ENCODE results near the gene TGFBR1. TPM values are rescaled to one million over a fixed set of nuclear protein-coding genes. Genes with fewer than 3 reads are reported as not detected.

Gene TGFBR1
- total RNA-seq (ENCODE audit: insufficient read depth, low replicate concordance): 316 TPM

DNA sequence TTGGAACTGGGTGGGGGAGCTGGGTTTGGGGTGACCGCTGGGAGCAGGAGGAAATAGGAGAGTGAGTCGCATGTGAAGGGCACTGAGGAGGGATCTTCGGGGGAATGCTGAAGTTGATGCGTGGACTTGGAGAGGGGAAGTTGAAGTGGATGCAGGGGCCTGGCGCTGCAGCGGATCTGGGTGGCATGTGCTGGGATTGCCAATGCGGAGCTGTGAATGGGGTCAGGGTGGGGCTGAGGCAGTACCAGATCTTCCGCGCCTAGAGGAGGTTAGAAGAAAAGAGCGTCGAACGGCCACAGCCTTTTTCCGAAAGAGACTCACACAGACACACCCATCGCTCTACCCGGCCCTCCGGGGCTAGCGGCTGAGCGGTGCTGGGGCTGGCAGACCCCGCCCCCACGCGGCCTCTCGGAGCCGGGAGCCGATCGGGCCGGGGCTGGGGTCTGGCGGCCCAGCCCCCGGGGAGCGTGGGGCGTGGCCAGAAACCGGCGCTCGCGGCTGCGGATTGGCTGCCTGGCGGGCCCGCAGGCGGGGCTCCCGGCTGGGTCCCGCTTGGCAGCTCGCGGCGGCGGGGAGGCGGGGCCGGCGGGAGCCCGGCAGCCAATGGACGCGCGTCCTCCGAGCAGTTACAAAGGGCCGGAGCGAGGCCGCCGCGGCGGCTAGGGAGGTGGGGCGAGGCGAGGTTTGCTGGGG lies at the start of gene TGFBR1:
TSS of gene TGFBR1 (plus strand) at position 655 of the 693 bp plus-strand sequence. CDS start 93 bp downstream, outside the sequence.
- DNase-seq (ENCODE audit: low spot score): peak; percentile 97

DNA sequence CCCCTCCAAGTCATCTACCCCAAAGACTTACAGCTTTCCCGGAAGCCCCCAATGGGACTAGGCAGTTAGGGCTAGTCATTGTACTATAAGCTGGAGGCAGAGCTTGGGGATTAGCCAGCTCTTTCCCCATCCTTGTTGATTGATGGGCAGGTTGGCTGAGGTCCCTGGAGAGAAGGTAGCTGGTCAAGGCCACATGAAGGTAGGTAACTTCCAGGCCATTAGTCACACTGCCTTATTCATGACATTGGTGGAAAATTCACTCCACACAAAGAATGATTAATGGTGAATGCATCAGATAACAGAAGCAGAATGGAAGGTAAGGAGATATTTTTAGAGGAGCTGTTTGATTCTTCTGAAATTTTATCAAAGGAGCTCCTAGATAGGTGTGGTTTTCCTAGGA lies 49.5 kb upstream of the TGFBR1 start:
- DNase-seq (ENCODE audit: low spot score): no peak

DNA sequence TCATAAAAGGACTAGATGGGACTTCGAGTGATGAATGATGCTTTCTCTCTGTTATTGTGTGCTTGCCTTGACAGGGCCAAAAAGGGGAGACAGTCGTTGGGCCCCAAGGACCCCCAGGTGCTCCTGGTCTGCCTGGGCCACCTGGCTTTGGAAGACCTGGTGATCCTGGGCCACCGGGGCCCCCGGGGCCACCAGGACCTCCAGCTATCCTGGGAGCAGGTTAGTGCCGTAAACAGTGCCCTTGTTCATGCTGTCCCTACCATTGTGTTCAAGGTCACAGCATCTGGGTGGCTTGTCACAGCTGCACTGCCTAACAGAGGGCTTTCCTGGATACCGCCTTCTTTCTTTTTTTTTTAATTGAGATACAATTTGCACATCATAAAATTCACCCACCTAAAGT lies 48.7 kb upstream of the TGFBR1 start:
- DNase-seq (ENCODE audit: low spot score): no peak

DNA sequence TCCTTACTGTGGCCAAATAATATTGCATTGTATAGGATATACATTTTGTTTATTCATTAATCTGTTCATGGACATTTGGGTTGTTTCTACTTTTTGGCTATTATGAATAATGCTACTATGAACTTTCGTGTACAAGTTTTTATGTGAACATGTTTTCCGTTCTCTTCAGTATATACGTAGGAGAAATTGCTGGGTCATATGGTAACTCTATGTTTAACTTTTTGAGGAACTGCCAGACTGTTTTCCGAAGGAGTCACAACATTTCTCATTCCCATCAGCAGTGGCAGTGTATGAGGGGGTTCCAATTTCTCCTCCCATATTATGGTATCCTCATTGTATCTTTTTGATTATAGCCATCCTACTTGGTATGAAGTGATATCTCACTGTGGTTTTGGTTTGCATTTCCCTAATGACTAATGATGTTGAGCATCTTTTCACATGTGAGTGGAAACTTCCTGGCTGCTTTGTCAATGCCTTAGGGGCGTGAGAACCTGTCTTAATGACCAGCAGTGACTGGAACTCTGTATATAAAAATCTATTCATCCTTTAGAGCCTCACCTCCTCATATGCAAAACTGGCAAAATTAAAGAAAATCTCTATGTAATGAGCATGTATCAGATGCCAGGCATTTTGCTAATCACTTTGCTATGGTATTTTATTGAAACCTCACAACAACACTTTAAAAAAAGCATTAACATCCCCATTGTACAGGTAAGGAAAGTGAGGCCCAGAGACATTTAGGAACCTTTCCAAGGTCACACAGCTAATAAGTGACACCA lies 47.8 kb upstream of the TGFBR1 start:
- no peak for DNase-seq (ENCODE audit: low spot score)

DNA sequence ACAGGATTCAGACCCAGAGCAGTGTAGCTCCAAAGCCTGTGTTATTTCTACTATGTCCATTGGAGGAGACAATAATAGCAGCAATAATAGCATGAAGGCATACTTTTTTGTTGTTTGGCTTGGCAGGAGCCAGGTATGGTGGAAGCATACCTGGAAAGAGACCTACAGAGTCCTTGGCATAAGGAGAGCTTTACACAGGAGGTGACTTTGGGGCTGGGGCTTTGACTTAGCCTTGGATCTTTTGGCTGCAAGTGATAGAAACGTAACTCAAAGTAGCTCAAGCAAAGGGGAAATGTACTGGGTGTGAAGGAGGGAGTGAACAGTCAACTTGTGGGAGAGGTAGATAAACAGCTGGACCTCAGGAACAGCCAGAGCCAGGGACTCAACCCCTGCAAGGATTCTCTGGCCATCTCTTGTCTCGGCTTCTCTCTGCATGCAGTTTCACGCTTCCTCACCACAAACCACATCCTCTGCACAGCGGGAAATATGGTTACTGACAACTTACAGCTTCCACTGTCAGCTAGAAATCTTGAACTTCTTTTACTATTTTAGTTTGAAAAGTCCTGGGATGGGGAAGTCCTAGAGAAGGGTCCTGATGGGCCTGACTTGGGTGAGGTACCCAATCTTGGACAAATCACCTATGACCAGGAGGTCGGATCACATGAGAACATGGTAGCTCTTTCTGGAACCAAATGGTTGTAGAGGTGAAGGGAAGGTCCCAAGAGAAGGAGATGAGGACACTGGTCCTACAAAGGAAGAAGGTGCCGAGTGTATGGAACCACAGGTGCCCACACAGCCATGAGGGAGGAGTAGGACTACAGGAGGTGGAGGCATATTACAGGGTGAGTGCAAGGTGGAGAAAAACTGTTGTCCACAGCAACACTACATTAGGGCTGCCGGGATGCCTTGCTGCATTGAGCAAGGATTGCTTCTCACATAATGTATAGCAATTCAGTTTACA lies 47.0 kb upstream of the TGFBR1 start:
- no peak for DNase-seq (ENCODE audit: low spot score)

DNA sequence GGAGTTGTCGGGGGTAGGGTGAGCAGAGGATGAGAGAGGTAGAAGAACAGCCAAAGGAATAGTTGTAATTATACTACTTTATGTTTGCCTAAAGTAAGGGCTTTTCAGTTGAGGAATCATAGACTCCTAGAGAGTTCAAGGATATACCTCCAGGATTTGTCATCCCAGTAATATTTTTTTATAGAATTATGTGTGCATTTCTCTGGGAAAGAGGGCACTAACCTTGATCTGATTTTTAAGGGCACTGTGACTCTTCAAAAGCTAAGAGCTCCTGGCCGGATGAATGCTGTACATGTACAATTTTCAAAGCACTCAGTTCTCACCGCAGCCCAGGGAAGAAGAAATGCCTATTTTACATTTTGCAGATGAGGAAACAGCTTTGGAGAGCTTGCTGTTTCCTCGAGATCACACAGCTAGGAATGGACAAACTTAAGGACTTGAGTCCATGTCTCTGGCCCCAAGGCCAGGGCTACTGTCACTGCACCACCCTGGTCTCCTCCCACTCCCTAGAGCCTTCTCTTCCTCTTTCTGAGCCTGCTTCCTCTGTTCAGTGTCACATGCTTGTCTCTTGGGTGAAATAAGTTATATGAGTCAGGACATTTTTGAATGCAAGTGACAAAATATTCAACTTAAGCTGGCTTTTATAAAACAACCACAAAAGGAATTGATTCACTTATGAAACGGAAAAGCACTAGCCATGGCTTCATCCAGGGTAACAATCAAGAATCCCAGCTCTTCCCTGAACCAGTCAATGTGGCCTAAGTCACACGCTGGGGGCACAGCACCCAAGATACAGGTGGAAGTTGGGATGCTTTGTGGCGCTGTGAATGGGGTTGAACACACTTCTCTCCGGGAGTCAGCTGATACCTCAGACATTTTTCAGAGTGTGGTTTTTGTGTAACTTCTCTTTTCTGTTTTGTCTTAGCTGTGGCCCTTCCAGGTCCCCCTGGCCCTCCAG lies 45.7 kb upstream of the TGFBR1 start:
- DNase-seq (ENCODE audit: low spot score): peak; percentile 58

DNA sequence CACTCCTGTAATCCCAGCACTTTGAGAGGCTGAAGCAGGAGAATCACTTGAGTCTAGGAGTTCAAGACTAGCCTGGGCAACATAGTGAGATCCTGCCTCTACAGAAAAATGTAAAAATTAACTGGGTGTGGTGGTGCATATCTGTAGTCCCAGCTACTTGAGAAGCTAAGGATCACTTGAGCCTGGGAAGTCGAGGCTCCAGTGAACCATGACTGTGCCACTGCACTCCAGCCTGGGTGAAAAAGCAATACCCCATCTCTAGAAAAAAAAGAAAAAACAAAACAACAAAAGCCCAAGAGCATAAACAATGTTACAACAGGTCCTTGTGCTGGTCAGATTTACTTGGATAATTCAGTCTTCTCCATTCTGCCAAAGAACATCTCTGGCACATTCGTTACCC lies 44.3 kb upstream of the TGFBR1 start:
- DNase-seq (ENCODE audit: low spot score): no peak

DNA sequence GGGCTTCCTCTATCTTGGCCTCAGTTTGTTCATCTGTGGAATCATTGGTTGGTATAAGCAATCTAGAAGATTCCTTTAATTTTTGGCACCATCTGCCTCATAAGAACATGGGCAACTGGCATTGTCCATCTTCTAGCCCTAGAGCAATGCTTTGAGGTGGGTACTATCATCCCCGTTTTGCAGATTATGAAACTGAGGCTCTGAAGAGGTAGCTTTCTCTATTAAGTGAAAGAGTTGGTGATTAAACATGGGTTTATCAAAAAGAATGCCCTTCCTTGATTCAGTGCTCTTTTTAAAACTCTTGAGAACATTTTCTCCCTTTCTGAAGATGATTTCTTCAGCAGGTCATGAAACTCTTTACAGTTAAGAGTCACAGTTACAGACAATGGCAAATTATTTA lies 42.4 kb upstream of the TGFBR1 start:
- DNase-seq (ENCODE audit: low spot score): no peak

DNA sequence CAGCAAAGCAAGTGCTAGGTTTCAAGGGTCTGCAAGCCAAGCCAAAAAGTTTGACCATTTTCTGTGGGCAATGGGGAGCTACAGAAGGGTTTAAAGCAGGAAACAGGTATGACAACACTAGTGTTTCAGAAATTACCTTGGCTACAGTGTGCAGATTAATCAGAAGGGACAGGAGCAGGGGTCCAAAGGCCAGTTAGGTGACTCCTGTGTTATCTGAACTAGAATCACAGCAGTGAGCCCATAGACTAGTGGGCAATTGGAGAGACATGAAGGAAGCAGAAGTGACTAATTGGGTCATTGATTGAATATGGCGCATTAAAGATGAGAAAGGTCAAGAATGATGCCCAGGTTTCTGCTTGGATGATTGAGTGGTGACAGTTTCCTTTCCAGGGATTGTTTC lies 41.4 kb upstream of the TGFBR1 start:
- DNase-seq (ENCODE audit: low spot score): no peak

DNA sequence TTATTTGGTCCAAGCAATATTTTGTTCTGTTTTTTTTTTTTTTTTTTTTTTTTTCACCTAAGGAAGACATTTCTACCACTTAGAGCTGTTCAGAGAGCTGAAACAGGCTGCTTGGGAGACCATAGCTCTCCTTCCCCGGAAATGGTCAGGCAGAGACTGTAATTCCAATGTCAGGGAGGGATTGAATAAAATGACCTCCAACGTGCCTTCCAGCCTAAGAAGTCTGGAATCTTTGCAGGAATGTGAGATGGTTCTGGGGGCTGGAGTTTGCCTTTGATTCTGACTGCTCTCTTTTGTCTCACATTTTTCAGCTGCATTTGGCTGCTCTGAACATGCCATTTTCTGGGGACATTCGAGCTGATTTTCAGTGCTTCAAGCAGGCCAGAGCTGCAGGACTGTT lies 38.3 kb upstream of the TGFBR1 start:
- no peak for DNase-seq (ENCODE audit: low spot score)

DNA sequence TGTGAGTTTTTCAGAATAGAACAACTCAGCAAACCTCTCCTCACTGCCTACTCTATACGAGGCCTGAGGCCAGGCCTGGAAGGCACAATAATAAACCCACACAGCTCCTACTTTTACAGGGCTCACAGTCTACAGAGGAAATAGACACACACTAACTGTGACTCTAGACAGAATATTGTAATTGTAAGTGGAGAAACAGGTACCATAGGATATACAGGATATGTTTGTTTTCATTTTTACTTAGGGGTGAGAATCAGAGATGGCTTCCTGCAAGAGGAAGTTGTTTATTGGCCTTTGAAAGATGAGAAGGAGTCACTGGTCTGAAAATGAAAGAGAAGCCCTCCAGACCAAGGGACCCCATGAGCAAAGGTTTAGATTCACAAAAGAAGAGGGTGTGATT lies 35.8 kb upstream of the TGFBR1 start:
- DNase-seq (ENCODE audit: low spot score): no peak

DNA sequence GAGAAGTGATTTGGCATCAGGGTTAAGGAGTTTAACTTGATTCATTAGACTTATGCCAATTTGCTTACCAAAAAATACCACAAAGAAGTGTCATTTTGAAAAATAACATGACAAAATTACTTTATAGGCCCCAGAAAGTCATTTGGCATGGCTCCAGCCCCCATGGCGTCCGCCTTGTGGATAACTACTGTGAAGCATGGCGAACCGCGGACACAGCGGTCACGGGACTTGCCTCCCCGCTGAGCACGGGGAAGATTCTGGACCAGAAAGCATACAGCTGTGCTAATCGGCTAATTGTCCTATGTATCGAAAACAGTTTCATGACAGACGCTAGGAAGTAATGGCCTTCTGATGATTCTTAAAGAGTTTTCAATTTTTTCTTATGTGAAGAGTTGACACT lies 35.4 kb upstream of the TGFBR1 start:
- no peak for DNase-seq (ENCODE audit: low spot score)

DNA sequence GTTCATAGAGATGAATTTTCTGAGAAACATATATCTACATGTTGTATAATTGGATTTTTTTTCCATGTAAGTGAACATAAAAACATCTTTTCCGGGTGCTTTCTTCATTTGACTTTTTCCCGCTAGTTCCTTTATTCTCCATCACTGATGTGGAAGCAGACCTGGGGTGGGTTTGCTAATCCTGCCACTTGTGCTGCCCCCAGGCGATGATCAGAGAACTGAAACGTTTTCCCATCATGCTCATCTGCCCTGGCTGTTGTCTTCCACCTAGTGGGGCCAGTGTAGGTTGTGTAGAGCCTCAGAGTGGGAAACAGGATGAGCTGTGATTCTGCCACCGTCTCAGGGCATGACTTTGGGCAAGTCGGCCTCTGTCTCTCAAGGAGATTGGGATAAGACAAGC lies 34.2 kb upstream of the TGFBR1 start:
- no peak for DNase-seq (ENCODE audit: low spot score)

DNA sequence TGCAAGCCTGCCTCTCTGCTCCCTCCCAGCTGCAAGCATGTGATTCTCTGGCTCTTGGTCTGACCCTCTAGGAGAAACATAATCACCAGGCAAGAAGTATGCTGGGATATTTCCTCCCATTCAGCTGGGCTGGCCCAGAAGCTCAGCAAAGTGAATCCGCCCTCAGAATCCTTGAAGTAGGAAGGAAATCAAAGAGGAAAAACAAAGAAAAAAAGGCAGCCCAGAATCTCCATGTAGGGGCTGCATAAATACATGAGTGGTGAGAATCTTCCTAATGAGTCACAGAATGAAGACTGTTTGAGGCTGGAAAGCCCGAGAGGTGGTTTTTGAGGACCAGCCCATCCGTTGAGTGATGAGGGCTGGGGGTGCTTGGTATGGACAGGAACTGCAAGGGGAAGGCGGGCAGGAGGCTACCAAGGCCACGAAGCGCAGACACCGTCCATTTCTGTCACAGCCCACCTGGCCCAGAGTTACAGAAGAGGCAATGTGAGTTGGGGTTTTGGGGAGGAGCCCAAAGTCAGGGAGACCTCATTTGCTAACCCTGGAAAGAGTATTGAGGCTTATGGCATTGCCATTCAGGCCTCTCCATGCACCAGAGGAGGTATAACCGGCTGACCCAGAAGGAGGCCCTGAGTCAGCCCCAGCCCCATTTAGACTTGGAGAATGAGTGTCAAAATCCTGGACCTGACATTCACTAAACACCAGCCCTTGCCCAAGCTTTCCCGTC lies 33.4 kb upstream of the TGFBR1 start:
- DNase-seq (ENCODE audit: low spot score): peak; percentile 60

DNA sequence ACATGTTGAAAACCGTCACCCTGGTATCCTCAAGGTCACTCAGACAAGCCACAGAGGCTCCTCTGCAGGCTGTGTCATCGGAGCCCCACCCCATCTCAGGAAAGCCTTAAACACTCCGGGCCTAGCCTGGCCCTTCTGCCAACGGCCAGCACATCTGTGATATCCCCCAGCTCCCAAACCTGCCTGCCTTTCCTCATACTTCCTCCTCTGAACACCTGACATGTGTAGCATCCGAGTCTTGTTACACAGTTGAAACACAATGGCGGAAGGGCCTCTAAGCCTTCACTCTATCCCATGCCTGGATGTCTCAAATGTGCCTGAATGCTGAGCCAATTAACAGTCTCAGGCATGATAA lies 32.9 kb upstream of the TGFBR1 start:
- DNase-seq (ENCODE audit: low spot score): no peak

DNA sequence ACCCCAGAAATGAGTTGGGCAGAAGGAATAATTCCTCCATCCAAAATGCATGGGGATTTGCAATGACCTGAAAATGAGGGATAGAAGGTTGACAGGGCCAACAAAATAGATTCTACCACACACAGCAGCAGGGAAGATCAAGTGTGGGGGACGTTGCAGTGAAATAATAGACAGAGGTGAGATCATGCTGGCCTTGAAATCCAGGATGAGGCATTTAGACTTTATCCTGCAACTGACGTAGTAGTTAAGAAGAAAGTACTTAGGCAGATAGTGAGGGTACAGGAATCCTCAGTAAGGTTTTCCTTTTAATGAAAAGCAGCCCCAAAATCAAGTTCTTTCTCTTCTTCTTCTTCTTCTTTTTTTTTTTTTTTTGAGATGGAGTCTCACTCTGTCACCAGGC lies 31.6 kb upstream of the TGFBR1 start:
- DNase-seq (ENCODE audit: low spot score): no peak

DNA sequence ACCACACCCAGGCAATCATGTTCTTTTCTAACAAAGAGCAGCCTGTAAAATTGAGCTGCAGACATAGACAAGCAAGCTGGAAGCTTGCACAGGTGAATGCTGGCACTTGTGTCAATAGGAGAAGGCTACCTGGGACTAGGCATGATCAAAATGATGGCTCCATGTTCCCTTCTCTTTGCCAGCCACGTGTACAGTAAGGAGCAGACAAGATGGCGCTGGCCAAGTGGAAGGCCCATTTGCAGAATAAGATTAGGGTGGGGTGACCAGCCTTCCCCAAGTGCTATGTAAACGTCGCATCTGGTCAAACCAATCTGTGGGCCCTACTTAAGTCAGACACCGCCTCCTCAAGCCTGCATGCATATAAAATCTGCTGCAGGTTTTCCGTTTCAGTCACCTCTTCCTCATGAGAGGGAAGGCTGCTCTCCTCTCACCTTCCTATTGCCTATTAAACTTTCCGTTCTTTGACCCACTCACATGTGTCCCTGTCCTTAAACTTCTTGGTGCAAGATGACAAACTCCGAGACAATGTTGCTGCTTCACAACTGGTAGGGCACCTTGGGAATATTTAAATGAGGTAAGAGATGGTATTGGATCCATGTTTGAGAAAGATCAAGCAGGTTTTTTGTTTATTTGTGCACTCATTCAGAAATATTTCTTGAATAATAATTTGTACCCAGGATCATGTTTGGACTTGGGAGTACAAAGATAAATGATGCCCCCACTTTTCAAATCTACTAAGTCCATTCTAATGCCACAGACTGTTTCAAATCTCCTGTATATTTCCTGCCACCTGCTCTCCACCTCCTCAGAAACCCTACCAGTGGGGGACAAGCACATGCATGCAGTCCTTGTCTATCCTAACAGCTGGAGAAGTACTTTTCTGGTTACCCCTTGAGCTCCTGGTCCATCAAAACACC lies 30.7 kb upstream of the TGFBR1 start:
- no peak for DNase-seq (ENCODE audit: low spot score)

DNA sequence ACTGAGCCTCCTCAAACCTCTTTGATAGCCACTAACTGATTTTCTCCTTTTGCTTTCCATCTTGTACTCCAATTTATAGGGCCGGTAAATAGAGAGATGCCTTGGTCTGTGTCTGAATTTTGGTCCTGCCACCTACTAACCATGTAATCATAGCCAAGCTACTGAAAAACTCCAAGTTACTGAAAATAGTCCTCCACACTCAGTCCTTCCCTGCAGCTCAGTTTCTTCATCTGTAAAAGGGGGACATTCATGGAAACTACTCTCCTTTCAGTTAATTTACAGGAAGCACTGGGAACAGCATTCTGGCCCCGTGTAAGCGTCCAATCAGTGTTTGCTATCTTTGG lies 30.0 kb upstream of the TGFBR1 start:
- DNase-seq (ENCODE audit: low spot score): no peak

DNA sequence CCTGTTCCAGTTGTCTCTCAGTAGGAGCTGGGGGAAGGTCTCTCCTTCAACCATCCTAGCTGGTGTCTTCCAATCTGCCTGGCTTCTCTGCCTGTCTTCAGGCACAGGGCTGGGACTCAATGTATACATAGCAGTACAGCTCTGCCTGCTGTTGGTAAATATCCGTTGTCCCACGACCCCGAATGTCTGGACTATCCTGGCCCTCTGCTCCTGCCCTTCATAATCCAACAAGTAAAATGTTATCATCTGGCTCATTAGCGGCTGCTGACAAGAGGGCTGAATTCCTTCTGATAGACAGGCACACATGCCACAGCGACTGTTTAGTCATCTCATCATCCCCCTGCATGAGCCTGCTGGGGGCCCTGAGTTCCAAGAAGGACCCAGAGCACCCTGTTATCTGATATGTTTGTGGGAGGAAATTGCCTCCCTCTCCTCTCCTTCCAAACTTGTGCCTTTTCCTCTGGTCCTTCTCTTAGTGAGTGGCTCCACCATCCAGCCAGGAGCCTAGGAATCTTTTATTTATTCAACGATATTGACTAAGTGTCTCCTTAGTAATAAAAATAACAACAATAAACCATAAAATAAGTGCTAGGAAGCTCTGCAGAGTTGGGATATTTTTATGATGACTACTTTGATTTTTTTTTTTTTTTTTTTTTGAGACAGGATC lies 29.5 kb upstream of the TGFBR1 start:
- DNase-seq (ENCODE audit: low spot score): peak; percentile 55

Measured in umbilical cord (tissue), 2 donors.